Endothelial cell of umbilical vein (primary cell): ENCODE data around the gene GARIN5A.

ENCODE experiments used
- CTCF ChIP-seq, 2 donors: IDR thresholded peaks; 1 replicate in 1 of 2; 2 replicates in 1 of 2; pipeline ENCODE4 v1.5.1; 2011; ENCODE audit warnings: low read length in 2 of 2, mild to moderate bottlenecking in 2 of 2, moderate library complexity in 2 of 2, control low read depth in 1 of 2, inconsistent platforms in 1 of 2, low read depth in 1 of 2; ENCODE audit not compliant: insufficient read depth in 1 of 2; ENCODE audit errors: extremely low read depth in 1 of 2
- FOS ChIP-seq: IDR thresholded peaks from 2 replicates; pipeline ENCODE4 v1.6.1; 2011; ENCODE audit warnings: mild to moderate bottlenecking, low read length, moderate library complexity, borderline replicate concordance; ENCODE audit not compliant: insufficient read depth
- JUN ChIP-seq: IDR thresholded peaks from 2 replicates; pipeline ENCODE4 v1.6.1; 2011; ENCODE audit warnings: borderline replicate concordance, low read depth; ENCODE audit not compliant: insufficient read length, insufficient read depth
- MAX ChIP-seq: IDR thresholded peaks from 2 replicates; pipeline ENCODE4 v1.6.1; 2011; ENCODE audit not compliant: insufficient read depth, insufficient read length
- MYC ChIP-seq: IDR thresholded peaks from one replicate; pipeline ENCODE4 v1.6.1; 2011; ENCODE audit warnings: mild to moderate bottlenecking, low read depth, low read length
- POLR2A ChIP-seq: IDR thresholded peaks from 2 replicates; pipeline ENCODE4 v1.6.1; 2012; ENCODE audit warnings: low read depth, mild to moderate bottlenecking, control low read depth, low read length
- POLR2AphosphoS5 ChIP-seq: IDR thresholded peaks from 2 replicates; pipeline ENCODE4 v1.6.1; 2012; ENCODE audit warnings: low read depth, mild to moderate bottlenecking, control low read depth, low read length, moderate library complexity; ENCODE audit not compliant: insufficient read depth

GRCh38 chr19:50450369-50451222, 26.1 kb downstream of the GARIN5A start:
- TF ChIP-seq CTCF (IDR thresholded peaks at IDR 0.05; ENCODE audit: extremely low read depth in 1 of 2, insufficient read depth in 1 of 2, low read depth in 1 of 2, low read length in 2 of 2) (no peak), FOS (no peak), POLR2A (no peak), JUN (no peak), MYC (no peak), MAX (no peak), POLR2AphosphoS5 (no peak)
